COLO668 (cell line): ENCODE data around the gene ZNF609.
"Not testable (repeated sequence)": the region's sequence is repeated elsewhere in the genome, so short reads cannot be mapped to it uniquely, and the experiment has no call there.

ENCODE experiments used
- DNase-seq: peaks from one replicate; lab custom pipeline; 2025; ENCODE audit not compliant: unreplicated experiment; lab: John Stamatoyannopoulos, UW

Gene ZNF609

DNA sequence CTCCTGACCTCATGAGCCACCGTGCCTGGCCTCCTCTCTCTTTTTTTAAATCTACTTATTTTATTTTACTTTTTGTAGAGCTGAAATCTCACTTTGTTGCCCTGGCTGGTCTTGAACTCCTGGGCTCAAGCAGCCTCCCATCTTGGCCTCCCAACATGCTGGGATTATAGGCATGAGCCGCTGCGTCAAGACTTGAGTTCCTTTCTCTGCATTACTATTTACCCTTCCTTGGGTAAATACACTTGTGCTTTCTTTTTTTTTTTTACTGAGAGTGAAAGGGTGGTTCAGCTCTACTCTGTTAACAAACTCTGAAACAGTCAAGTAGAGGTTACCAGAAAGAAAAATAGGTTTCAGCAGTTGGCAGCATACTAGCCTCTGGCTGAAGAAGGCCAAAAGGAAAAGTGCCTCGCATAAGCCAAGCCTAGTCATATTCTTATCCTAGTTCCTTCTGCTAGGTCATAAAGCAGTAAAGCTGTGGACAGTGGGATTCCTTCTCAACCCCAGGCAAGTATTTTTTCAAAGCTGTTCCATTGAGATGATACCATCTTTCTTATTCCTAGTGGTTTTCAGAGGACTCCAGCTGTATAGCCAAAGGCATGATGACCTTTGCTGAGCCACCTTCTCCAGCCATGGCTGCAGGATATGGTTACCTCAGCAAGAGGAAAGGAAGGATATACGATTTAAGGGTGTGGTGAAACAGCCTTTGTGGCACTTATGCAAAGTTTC, 179.9 kb downstream of the ZNF609 start:
- no peak for DNase-seq

DNA sequence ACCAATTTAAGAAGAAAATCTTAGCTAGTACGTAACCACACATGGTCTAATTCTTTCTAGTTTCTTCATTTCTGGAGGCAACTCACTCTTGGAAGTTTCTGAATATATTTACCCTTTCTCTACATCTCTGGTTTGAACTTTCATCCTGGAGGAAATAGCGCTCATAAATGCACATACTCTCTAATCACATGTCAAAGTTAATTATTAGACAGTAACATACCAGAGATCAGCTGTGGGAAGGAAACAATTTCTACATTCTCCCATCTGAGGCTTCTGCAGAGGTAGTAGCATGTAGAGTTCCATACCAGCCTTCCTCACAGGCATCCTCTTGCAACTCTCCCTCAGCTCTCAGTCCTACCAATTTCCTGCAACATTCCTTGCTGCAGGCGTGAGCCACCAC, 182.5 kb downstream of the ZNF609 start:
- DNase-seq: no peak

DNA sequence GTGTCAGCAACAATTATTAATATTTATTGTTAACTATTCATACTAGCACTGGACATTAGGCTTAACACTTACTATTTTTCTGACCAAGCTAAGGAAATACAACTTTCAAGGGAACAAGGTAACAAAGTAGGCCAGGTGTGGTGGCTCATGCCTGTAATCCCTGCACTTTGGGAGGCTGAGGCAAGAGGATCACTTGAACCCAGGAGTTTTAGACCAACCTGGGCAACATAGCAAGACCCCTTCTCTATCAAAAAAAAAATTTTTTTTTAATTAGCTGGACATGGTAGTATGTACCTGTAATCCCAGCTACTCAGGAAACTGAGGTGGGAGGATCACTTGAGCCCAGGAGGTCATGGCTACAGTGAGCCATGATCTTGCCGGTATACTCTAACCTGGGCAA, 183.3 kb downstream of the ZNF609 start:
- no peak for DNase-seq

DNA sequence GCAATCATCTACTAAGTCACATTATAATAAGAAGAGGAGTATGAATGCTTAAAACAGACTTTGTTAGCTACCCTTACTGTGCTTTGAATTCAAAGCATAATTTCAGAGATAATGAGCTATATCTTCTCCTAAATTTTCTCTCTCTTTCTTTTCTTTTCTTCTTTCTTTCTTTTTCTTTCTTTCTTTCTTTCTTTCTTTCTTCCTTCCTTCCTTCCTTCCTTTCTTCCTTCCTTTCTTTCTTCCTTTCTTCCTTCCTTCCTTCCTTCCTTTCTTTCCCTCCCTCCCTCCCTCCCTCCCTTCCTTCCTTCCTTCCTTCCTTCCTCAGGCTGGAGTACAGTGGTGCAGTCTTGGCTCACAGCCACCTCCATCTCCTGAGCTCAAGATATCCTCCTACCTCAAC, 184.4 kb downstream of the ZNF609 start:
- not testable (repeated sequence) for DNase-seq

DNA sequence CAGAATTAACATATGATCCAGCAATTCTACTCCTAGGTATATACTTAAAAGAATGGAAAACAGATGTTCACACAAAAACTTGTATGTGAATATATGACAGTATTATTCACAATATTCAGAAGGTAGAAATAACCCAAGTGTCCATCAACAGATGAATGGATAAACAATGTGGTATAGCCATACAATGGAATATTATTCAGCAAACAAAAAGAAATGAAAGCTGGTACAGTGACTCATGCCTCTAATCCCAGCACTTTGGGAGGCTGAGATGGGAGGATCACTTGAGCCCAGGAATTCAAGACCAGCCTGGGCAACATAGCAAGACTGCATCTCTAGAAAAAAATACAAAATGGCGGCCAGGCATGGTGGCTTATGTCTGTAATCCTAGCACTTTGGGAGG, 185.6 kb downstream of the ZNF609 start:
- DNase-seq: no peak

DNA sequence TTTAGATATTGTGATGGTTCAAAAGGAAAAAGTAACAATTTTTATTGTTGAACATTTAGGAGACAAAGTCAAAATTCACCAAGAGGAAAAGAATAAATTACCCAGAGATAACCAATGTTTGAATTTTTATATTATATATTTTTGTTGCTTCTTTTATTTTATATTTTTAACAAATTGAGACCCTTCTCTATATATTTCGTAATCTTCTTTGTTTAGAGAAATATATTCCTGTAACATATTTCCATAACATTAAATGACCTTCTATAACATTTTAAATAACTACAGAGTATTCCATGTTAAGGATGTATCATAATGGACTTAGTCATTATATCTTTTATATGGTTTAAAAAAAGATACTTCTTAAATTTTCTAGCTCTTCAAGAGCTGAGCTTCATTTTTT, 187.0 kb downstream of the ZNF609 start:
- DNase-seq: no peak

DNA sequence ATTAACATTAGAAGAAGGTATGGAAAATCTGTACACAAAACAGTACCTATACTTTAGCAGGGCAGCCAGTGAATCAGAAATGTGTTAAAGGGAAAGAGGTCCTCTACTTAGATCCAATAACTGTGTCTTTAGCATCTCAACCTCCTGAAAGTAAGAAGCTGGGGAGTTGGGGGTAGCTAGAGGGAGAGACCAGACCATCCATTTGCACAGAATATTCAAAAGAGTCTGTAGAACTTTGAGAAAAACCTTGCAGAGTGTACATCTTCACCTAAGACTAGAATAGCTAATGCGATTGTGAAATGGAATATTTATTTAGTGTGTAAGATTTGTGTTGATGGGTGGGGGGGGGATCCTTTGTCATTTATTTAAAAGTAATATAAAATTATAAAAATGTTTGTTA, 190.2 kb downstream of the ZNF609 start:
- no peak for DNase-seq

DNA sequence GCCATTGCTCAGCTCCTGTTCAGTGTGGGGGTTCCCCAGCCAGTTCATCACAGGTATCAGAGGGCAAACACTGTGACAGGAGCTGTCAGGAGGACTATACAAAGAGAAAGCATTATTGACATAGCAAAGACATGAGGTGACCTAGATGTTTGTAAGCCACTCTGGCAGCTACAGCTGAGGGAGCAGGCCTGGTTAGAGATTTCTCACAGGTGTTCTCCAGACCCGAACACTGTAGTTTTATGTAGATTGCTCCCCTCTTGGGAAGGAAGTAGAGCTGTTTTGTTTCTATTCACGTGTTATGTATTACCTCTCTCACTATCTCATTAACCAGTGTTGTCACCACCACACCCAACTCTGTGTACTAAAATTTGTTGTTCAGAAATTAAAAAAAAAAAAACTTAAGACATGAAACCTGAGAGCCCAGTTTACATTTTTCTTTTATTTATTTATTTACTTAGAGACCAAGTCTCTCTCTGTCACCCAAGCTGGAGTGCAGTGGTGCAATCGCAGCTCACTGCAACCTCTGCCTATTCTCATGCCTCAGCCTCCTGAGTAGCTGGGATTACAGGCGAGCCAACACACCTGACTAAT, 191.3 kb downstream of the ZNF609 start:
- DNase-seq: peak; percentile 69

DNA sequence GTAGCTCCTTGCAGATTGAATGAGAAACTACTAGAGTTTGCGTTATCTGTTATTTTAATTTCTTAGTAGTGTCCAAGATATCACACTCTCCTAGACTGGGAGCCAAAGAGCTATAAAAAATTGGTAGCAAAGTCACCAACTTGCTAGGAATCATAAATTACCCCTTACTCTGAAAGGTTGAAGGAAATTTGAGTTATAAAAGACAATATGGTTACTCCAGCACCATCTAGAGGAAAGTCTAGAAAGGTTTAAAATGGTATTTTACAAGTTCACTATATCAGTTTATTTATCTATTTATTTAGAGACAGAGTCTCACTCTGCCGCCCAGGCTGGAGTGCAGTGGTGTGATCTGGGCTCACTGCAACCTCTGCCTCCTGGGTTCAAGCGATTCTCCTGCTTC, 193.4 kb downstream of the ZNF609 start:
- no peak for DNase-seq

DNA sequence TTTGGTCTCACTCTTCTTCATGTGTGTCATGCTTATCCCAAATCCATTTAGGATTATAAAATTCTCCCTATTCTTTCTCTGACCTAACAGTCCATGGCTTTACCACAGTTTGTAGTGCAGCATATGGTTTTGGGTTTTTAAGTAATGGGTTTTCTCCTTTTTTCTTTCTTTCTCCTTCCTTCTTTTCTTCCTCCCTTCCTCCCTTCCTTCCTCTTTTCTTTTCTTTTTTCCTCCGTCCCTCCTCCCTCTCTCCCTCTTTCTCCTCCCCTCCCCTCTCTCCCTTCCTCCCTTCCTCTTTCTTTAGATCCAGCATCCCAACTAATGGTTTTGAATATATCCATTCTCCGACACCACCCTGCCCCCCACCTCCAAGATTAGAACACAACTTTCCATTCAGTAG, 196.1 kb downstream of the ZNF609 start:
- no peak for DNase-seq

DNA sequence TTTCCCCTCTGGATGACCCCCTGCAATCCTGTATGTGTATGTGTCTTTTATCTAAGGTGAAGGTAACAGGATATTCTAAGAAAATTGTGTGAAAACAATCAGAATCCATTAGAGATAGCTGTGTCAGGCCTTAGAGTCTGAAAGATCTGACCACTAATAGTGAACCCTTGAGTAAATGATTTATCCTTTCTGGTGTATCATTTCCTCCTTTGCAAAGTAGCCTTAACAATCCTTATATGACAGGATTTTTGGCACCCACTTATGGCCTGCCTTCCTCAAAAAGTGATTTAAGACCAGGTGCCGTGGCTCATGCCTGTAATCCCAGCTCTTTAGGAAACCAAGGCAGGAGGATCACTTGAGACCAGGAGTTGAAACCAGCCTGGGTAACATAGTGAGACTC, 204.8 kb downstream of the ZNF609 start:
- DNase-seq: no peak

DNA sequence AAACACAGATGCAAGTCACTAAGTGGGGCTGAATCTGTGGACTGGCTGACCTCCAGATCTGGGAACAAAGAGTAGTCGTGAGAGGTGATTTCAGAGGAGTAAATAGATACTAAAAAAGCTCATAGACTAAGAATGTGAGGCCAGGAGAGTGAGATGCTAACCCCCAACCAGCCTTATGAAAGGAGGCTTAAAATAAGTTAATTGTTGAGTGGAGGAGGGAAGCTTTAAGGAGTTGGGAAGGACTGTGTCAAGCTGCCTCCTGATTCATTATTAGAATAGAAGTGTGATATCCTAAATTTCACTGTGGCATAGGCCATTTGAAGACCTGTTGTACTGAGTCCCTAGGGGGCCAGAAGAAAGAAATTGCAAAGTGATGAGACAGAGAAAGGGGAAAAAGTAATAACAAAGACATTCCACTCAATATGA, 207.4 kb downstream of the ZNF609 start:
- DNase-seq: no peak

DNA sequence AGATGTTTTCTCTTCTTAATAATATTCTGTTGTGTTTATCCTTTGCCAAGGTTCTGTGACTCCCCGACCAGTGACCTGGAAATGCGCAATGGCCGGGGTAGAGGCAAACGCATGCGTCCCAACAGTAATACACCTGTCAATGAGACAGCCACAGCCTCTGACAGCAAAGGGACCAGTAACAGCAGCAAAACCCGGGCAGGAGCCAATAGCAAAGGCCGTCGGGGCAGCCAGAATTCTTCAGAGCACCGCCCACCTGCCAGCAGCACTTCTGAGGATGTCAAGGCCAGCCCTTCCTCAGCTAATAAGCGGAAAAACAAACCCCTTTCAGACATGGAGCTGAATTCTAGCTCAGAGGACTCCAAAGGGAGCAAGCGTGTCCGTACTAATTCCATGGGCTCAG, 213.5 kb downstream of the ZNF609 start:
- DNase-seq: no peak

DNA sequence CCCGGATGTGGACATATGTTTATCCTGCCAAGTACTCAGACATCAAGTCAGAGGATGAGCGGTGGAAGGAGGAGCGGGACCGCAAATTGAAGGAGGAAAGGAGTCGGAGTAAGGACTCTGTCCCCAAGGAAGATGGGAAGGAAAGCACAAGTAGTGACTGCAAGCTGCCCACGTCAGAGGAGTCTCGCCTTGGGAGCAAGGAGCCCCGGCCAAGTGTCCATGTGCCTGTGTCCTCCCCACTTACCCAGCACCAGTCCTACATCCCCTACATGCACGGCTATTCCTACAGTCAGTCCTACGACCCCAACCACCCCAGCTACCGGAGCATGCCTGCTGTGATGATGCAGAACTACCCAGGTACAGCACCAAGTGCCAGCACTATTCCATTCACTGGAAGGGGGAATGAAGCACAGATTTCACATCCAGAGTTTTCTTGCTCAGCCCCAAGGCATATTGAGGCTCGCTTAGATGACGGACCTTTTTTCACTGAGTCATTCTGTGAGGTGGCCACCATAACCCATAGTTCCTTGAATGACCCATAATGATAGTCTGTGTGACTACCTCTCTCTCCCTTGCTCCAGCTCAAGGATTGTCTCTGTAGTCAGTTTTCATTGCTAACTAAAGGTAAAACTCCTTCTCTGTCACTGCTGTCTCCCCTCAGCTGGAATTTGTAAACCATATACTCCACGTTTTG, 217.9 kb downstream of the ZNF609 start:
- DNase-seq: no peak

DNA sequence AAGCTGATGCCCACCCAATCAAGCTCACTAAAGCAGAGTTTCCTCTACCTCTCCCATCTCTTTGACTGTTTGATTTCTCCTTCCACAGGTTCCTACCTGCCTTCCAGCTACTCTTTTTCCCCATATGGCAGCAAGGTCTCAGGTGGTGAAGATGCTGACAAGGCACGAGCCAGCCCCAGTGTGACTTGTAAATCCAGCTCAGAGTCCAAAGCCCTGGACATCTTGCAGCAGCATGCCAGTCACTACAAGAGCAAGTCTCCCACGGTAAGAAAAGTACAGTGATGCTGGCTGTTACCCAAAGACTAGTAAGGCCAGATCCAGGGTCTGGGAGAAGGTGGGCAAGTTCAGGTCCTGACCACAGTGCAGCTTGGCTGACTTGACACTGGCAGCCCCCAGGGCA, 219.7 kb downstream of the ZNF609 start:
- DNase-seq: no peak

DNA sequence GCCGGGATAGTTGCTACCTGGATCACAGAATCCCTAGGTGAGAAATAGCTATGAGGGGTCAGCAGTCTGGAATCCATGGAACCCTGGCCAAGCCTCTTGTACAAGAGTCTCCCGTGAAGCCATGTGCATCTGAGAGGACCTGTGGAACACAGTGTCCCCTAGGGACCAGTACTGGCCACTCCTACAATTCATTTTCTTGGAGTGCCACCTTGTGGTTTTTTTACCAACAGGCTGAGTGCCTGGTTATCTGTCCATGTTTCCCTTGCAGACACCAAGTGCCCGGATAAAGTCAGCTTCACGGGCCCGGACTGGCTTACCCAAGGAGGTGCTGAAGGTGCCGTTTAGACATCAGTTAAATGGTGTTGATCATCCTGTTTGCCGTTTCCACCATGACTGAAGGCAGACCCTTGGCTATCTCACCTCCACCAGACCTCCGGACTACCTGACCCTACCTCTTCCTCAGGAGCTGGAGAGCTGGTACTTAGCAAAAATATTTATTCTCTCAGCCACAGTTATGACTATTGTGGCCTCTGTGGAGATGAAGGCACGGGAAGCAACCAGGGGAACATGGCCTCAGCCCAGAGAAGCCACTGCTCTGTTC, 221.1 kb downstream of the ZNF609 start:
- peak; percentile 43 for DNase-seq

DNA sequence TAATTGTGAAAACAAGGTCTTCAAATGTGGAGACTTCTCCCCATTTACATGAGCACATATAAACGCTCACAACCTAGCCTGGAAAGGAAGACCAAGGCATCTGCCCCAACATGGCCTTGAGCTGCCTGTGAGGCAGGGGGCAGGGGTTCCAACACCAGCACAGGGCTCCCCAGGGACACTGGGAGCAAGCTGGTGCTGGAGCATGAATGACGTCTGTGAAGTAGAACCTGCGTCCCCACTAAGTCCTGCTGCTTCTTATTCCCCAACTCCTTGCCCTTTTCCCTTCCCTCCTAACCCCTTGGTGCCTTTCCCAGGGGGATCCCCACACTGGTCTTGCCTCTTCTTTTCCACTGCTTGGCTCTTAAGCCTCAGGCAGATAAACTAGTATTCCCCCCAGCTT, 221.9 kb downstream of the ZNF609 start:
- no peak for DNase-seq

DNA sequence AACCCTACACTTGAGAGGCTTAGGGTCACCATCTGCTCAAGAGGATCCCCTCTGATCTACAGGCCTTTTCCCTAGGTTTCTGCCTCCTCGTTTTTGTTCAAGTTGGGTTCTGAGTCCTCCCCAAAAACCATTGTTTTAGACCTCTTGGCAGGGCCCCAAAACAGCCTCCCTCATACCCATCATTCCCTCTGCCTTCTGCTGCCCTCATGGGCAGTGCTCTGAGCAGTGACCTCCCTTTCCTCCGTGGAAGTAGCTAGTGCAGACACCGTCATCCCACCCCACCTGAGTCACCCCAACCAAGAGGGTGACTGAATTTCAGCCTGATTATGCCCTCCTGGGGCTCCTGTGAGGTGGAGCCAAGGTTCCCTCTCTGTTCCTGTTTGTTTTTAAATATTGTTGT, 223.0 kb downstream of the ZNF609 start:
- DNase-seq: no peak

DNA sequence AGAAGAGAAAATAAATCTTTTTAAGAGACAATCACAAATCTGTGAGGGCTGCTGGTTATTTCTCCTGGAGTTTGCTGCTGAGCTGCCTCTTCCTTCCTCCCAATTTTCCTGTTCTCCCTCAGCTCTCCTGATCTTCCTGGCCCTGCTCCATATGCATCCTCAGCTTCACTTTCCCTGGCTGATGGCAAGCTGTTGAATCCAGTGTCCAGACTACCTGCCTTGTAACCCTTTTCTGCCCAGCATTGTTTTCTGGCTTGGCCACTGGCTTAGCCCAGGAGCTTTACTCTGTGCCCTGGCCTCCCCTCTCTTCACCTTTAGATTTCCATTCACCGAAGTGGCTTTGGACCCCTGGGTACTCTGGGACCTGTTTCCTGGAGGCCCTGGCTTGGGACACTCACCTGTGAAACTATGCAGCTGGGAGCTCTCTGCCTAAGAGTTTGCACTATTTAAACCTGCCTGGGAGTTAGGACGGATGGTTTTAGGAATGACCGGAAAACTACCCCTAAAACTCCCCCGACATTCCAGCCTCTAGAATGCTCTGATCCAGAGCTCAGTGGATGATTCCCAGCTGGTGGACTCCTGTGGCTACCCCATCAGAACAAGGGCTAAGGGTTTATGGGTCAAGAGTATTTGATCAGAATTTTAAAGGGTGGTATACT, 225.0 kb downstream of the ZNF609 start:
- DNase-seq: no peak

DNA sequence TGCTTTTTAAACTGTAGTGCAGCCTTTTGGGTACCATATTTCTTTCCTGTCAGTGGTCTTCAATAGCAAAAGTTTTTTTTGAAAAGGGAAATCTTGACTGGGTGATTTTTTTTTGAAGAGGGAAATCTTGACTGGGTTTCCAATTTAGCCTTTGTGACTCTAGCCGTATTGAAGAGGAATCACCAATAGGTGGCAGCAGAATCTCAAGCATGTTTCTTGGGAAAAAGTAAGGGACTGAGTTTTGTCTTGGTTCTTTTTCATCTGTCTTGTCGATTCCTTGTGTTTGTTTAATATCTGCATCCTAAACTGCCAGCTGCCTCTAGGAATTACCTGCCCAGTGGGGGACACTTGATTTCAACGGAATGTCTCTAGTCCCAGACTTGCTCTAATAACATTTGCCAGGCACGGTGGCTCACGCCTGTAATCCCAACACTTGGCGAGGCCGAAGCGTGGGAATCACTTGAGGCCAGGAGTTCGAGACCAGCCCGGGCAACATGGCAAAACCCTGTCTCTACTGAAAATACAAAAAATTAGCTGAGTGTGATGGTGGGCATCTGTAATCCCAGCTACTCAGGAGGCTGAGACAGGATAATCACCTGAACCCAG, 225.9 kb downstream of the ZNF609 start:
- peak; percentile 20 for DNase-seq

DNA sequence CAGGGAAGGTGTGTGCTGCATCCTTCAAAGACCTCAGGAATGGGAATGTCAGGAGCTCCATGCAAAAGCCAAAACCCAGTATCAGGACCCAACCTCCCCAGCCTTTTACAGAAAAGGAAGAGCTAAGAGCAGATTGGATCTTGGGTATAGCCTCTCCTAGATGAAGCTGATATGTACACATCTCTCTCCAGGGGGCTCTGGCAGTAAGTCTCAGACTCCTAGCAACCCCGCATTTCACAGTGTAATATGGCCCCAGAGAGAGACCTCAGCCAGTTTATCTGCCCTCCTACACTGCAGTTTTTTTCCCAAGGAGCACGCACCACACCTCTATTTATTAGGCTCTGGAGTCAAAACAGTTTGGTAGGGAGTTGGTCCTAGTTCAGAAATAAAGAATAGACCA, 226.8 kb downstream of the ZNF609 start:
- no peak for DNase-seq
